Kidney capillary endothelial cell (primary cell): ENCODE results near the gene ANO9.
"Not testable (repeated sequence)": the region's sequence is repeated elsewhere in the genome, so short reads cannot be mapped to it uniquely, and the experiment has no call there.

ENCODE experiments used
- DNase-seq: peaks from one replicate; pipeline ENCODE4 v3.0.0-alpha.2; 2018; ENCODE audit warnings: low spot score

The ANO9 gene

DNA sequence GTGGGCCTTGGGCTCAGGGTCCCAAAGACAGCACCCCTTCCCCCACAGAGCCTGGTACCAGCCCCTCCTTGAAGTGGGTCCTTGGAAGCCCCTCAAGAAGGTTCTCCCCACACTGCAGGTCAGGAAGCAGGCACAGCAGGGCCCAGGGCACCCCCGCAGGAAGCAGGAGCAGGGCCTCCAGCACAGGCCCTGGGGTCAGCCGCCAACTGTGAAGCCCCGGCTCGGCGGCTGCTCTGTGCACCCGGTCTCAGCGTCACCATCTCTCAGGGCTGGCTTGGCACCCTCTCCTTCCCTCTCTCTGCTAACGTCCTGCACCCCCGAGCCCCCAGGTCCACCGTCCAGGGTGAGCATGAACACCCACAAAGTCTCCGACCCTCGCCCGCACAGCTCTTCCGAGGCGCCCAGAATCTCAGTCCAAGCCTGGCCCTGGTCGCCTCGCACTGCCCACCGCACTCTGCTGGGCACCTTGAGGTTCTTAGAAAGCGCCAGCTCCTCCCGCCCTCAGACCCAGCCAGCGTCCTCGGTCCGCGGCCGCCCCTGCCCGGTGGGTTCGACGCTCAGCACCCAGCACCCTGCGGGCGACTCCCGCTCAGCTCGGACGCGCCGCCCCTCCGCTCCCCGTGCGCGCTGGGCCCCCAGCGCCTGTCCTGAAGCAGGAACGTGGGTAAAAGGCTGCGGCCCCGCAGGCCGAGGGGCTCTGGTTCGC is 25.6 kb downstream of the ANO9 start:
- DNase-seq: no peak

DNA sequence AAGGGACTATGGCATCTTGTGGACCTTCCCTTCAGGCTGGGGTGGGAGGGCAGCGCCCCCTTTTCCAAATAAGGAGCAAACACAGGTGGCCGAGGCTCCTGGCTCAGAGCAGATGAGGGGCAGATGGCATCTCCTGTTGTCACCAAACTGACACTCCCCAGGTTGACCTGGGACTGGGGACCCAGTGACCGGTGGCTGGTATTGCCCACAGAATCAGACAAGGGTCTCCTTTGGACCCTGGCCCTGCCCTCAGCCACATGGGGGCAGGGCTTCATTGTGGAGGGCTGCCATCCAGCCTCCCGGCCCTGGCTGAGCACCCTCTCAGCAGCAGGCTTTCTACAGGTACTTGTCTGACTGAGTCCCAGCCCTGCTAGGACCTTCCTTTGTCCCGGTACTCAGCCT is 26.2 kb downstream of the ANO9 start:
- no peak for DNase-seq

DNA sequence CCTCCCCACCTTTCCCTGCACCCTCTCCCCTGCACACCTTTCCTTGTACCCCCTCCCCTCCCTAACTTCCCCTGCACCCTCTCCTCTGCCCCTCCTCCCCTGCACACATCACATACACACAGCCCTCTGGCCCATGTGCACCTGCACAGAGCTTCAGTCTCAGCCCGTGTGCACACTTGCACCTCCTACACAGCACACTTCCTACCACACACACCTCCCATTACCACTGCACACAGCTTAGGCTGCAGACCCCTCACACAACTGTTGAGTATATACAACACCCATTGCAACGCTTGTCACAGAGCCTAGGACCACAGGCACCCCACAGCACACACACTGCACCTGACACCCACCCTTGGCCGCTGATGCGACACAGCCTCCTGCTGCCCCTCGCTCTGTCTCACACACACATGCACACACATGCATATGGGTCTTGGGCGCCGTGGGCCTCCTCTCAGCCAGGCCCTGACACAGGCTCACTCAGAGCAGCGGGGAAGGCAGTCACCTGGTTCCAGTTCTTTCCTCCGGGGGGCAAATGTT is 27.4 kb downstream of the ANO9 start:
- no peak for DNase-seq

GRCh38 chr11:413120-414081 is 28.4 kb downstream of the ANO9 start:
- no peak for DNase-seq

DNA sequence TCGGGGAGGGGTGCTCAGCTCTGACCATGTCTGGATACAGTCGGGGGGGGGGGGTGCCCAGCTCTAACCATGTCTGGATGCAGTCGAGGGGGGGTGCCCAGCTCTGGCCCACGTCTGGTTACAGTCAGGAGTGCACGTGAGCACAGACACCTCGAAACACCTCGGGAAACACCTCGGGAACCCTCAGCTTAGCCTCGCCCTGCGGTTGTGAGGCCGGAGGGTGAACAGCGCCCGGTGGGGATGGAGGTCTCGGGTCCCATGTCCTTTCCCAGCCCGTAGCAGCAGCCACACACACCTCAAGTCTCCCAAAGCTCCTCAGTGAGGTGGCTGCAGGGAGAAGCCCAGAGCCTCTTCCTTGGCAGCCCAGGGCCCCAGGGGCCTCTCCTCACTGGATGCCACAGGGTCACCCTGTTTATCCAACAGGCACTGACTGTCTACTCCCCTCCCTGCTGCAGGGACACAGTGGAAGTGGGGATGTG is 29.1 kb downstream of the ANO9 start:
- no peak for DNase-seq

DNA sequence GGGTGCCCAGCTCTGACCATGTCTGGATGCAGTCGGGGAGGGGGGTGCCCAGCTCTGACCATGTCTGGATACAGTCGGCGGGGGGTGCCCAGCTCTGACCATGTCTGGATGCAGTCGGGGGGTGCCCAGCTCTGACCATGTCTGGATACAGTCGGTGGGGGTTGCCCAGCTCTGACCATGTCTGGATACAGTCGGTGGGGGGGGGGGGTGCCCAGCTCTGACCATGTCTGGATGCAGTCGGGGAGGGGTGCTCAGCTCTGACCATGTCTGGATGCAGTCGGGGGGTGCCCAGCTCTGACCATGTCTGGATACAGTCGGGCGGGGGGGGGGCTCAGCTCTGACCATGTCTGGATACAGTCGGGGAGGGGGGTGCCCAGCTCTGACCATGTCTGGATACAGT is 30.3 kb downstream of the ANO9 start:
- not testable (repeated sequence) for DNase-seq

- not testable (repeated sequence) for DNase-seq
These were observed 31.1 kb downstream of the ANO9 start for GRCh38 chr11:410711-411110.

DNA sequence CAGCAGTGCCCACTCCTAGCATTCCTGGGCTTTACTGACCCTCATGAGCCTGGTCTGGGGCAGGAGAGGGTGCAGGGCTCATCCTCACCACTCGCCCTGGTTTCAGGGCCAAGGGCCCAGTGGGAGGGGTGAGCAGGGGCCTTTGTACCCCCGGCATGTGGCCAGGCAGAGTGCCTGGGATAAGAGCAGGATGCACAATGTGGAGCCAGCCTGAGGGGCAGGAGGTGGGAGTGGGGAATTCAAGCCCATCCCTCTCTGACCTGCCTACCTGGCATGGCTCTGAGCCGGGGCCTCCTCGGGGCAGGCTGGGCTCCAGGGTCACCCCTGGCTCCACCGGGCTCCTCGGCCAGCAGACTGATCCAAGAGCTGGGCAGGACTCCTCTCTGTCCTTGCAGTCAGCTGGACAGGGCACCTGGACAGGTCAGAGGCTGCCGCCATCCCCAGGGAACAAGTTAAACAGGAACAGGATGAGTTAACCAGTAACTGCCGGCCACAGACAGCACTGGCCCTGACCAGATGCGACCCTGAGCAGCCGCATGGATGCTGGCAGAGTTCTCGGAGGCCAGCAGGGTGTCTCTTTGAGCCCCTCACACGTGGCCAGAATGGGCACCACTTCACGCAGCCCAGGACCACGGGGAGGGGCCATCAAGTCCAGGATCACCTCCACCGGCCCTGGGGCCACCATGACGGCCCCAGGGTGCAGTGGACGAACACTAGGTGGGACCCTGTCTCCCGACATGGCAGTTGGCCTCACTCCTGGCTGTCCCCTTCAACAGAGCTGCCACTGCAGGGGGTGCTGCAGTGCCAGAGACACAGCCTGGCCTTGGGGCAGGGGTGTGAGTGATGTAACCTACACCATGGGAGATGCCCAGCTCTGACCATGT is 32.0 kb downstream of the ANO9 start:
- no peak for DNase-seq

- DNase-seq: no peak
These were observed 32.7 kb downstream of the ANO9 start for GRCh38 chr11:409008-409599.

DNA sequence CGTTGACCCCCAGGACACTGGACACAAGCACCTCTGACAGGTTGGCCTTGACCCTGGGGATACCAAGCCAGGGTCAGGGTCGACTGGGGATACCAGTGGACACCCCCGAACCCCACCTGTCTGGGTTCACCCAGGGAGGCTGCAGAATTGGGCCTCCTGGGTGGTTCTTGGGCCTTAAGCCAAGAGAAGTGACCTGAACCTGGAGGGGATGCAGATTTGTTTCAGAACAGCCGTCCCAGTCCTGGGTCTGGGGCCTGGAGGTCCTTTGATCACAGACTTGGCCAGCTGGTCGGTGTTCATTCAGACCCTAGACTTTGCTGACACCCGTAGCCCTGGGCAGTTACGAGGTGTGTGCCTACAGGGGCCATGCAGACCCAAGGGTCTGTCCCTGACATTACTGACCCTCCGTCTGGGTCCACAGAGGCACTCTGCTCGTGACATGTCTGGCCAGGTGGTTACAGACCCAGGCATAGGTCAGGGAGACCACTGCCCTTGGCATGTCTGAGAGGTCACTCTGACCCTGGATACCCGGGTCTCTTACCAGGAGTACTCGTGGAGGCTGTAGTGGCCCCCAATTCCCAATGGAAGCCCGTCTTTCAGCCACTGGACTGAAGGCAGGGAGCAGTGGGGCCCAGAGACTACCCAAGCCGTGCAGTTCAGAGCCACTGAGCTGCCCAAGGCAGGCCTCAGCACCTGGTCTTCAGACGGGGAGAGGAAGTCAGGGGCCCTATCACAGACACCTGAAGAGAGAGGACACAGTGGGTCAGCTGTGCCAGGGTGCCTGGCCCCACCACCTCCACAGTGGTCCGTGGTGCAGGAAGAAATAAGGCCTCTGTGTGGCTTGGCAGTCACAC is 33.4 kb downstream of the ANO9 start:
- DNase-seq: no peak

- no peak for DNase-seq
These were observed 34.1 kb downstream of the ANO9 start for GRCh38 chr11:407651-408123.

DNA sequence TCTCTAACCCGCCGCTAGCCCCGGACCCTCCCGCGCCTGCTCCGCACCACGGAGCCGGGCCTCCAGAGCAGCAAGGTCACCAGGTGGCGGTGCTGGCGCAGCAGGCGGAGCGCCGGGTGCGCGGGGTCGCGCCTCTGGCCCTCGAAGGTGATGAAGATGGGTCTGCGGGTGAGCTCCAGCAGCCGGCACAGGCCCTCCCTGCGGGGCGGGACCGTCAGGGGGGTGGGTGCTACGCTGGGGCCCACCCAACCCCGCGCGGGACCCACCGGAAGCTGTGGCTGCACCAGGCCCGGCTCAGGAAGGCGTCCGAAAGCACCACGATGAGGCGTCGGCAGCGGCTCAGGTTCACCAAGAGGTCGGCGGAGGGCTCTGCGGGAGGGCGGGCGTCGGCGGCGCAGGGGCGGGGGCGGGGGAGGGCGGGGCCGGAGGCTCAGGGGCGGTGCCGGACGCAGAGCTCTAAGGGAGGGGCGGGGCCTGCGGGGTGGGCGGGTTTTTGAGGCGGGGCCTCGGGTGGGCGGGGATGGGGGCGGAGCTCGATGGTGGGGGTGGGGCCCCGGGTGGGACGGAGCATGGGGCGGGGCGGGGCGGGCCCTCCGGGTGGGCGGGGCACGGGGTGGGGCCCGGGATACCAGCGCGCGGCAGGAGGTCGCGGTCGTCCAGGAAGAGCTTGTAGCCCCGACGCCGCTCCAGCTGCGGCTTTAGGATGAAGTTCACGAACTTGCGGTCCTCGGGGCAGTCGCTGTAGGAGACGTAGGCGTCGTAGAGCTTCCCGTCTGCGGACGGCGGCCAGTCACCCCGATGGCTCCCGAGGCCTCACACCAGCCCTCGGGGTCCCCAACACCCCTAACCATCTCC is 34.8 kb downstream of the ANO9 start:
- DNase-seq: peak; percentile 70

- no peak for DNase-seq
These were observed 35.6 kb downstream of the ANO9 start for GRCh38 chr11:405954-406795.

- no peak for DNase-seq
These were observed 36.4 kb downstream of the ANO9 start for GRCh38 chr11:405323-405953.

DNA sequence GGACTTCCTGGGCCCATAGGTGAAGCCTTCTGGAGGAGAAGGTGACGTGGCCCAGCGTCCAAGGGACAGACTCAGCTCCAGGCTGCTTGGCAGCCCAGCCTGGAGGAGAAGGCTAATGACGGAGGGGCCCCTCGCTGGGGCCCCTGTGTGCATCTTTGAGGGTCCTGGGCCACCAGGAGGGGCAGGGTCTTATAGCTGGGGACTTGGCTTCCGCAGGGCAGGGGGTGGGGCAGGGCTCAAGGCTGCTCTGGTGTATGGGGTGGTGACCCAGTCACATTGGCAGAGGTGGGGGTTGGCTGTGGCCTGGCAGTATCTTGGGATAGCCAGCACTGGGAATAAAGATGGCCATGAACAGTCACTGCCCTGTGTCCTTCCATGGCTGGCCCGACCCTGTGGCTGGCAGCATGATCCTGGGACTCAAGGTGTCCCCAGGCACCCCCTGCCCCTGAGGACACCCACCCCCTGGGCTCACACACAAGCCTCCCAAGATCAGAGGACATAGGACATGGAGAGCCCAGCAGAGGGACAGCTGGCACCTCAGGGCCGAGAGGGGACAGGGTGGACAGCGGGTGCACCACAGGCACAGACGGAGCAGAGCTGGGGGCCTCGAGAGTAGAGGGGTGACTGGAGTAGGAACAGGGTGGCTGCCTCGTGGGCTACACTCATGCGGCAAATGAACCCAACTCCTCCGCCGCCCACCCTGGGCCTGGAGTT is 37.1 kb downstream of the ANO9 start:
- DNase-seq: no peak

GRCh38 chr11:403761-404431 is 37.9 kb downstream of the ANO9 start:
- no peak for DNase-seq
